IMR-90 (cell line): Measurements from ENCODE around the gene PIKFYVE. TPM values are rescaled to one million over a fixed set of nuclear protein-coding genes. Genes with fewer than 3 reads are reported as not detected.
"Not testable (repeated sequence)": the region's sequence is repeated elsewhere in the genome, so short reads cannot be mapped to it uniquely, and the experiment has no call there.

ENCODE experiments used
- ATAC-seq: fragments of 200-7000 bp; cut with Tn5 transposase; 2 replicates; pipeline ENCODE4 v1.9.1; 2020; ENCODE audit warnings: low read depth, mild to moderate bottlenecking, moderate library complexity
- BruUV-seq: library from RNA; stranded (reverse); fragments of 400-500 nt; replicated peaks from 2 replicates; lab custom pipeline; 2021; lab: Mats Ljungman, UMichigan
- CTCF ChIA-PET: fragments of 300-600 bp; formaldehyde crosslinking; extraction: SDS; loops from one replicate; lab custom pipeline; 2021; ENCODE audit warnings: antibody characterized with exemption; lab: Yijun Ruan, JAX
- POLR2A ChIA-PET: fragments of 300-600 bp; sonication (Branson Sonifier 250); formaldehyde crosslinking; loops from one replicate; lab custom pipeline; 2022; ENCODE audit warnings: antibody characterized with exemption; ENCODE audit not compliant: unreplicated experiment; lab: Charles Lee
- DNase-seq: peaks from one replicate; pipeline ENCODE4 v3.0.0; 2013
- H2AFZ ChIP-seq: replicated peaks from 2 replicates; pipeline ENCODE3; 2013; ENCODE audit warnings: low read length, mild to moderate bottlenecking; ENCODE audit not compliant: poor library complexity
- H2AK5ac ChIP-seq: 2 replicates; pipeline ENCODE4 v1.6.1; 2013; ENCODE audit warnings: low read depth, low read length, inconsistent platforms
- H2AK9ac ChIP-seq: replicated peaks from 2 replicates; pipeline ENCODE3; 2013; ENCODE audit warnings: mild to moderate bottlenecking, low read depth, low read length, moderate library complexity; ENCODE audit not compliant: poor library complexity
- H2BK120ac ChIP-seq: 2 replicates; pipeline ENCODE4 v1.6.1; 2013; ENCODE audit warnings: low read depth, low read length, inconsistent platforms
- H2BK15ac ChIP-seq: 3 replicates; pipeline ENCODE4 v1.6.1; 2013; ENCODE audit warnings: low read depth, low read length, inconsistent platforms
- H2BK20ac ChIP-seq: 2 replicates; pipeline ENCODE4 v1.6.1; 2013; ENCODE audit warnings: low read depth, mild to moderate bottlenecking, inconsistent platforms, low read length, moderate library complexity
- H2BK5ac ChIP-seq: 2 replicates; pipeline ENCODE4 v1.6.1; 2013; ENCODE audit warnings: mild to moderate bottlenecking, low read depth, low read length, inconsistent platforms; ENCODE audit not compliant: poor library complexity, severe bottlenecking
- H3K14ac ChIP-seq: replicated peaks from 2 replicates; pipeline ENCODE4 v1.6.1; 2013; ENCODE audit warnings: low read depth, low read length, inconsistent platforms
- H3K18ac ChIP-seq: 2 replicates; pipeline ENCODE4 v1.6.1; 2013; ENCODE audit warnings: low read depth, low read length, control low read depth
- H3K23ac ChIP-seq: 2 replicates; pipeline ENCODE4 v1.6.1; 2013; ENCODE audit warnings: low read depth, low read length, inconsistent platforms
- H3K27ac ChIP-seq: 2 replicates; pipeline ENCODE4 v1.5.1; 2013; ENCODE audit warnings: mild to moderate bottlenecking, control low read depth, low read length; ENCODE audit not compliant: insufficient read depth
- H3K27me3 ChIP-seq: 2 replicates; pipeline ENCODE4 v1.6.1; 2013; ENCODE audit warnings: low read length; ENCODE audit not compliant: control insufficient read depth, insufficient read depth
- H3K36me3 ChIP-seq: 2 replicates; pipeline ENCODE4 v1.6.1; 2013; ENCODE audit warnings: low read length, mixed read lengths; ENCODE audit not compliant: control insufficient read depth, insufficient read depth
- H3K4ac ChIP-seq: 2 replicates; pipeline ENCODE4 v1.6.1; 2013; ENCODE audit warnings: low read depth, low read length, inconsistent platforms
- H3K4me1 ChIP-seq: 2 replicates; pipeline ENCODE4 v1.6.1; 2013; ENCODE audit warnings: low read length, mixed read lengths; ENCODE audit not compliant: control insufficient read depth, insufficient read depth
- H3K4me2 ChIP-seq: 2 replicates; pipeline ENCODE4 v1.6.1; 2013; ENCODE audit warnings: low read depth, mild to moderate bottlenecking, control low read depth, low read length, moderate library complexity
- H3K4me3 ChIP-seq: 2 replicates; pipeline ENCODE4 v1.5.1; 2013; ENCODE audit warnings: low read depth, mild to moderate bottlenecking, control low read depth, low read length, moderate library complexity; ENCODE audit not compliant: insufficient read depth
- H3K56ac ChIP-seq: 2 replicates; pipeline ENCODE4 v1.6.1; 2013; ENCODE audit warnings: low read length, inconsistent platforms; ENCODE audit not compliant: insufficient read depth; ENCODE audit errors: extremely low read depth
- H3K79me1 ChIP-seq, 2 experiments: 2 replicates each; pipeline ENCODE4 v1.6.1; 2013; ENCODE audit warnings: low read length in 2 of 2, inconsistent platforms in 1 of 2, low read depth in 1 of 2
- H3K9ac ChIP-seq: 2 replicates; pipeline ENCODE4 v1.6.1; 2013; ENCODE audit warnings: low read depth, low read length, control low read depth
- H3K9me1 ChIP-seq: 2 replicates; pipeline ENCODE4 v1.6.1; 2013; ENCODE audit warnings: low read length, inconsistent platforms; ENCODE audit not compliant: insufficient read depth
- H3K9me3 ChIP-seq: 2 replicates; pipeline ENCODE4 v1.6.1; 2013; ENCODE audit warnings: low read length; ENCODE audit not compliant: control insufficient read depth, insufficient read depth
- H4K20me1 ChIP-seq: 2 replicates; pipeline ENCODE4 v1.6.1; 2013; ENCODE audit warnings: low read length, inconsistent platforms; ENCODE audit not compliant: insufficient read depth
- H4K5ac ChIP-seq: 2 replicates; pipeline ENCODE4 v1.6.1; 2013; ENCODE audit warnings: mild to moderate bottlenecking, low read depth, low read length, control low read depth
- H4K8ac ChIP-seq, 2 experiments: 2 replicates each; pipeline ENCODE4 v1.6.1; 2013; ENCODE audit warnings: low read depth in 2 of 2, low read length in 2 of 2, control low read depth in 1 of 2, inconsistent platforms in 1 of 2
- H4K91ac ChIP-seq: 2 replicates; pipeline ENCODE4 v1.6.1; 2013; ENCODE audit warnings: low read depth, low read length, inconsistent platforms; ENCODE audit not compliant: insufficient read depth
- WGBS, 2 experiments: methylation state at CpG; one replicate each; pipeline versions ENCODE4 v1.1.5 to v1.1.7; 2013; ENCODE audit warnings: missing lambda C conversion rate in 2 of 2; ENCODE audit not compliant: insufficient read length in 1 of 2; ENCODE audit errors: extremely low coverage in 2 of 2; 5-methylcytosine and 5-hydroxymethylcytosine counted together
- dilution Hi-C: fragments of 300-500 bp; cut with HindIII; formaldehyde crosslinking; loops from one replicate; pipeline ENCODE4 v1.14.3; 2018; ENCODE audit warnings: low sequenced_read_pairs; ENCODE audit not compliant: unreplicated experiment
- in situ Hi-C: fragments of 300-500 bp; cut with MboI; formaldehyde crosslinking; loops from 3 replicates; pipeline ENCODE4 v1.14.3; 2019; ENCODE audit warnings: low sequenced_read_pairs, inconsistent platforms, mixed read lengths
- intact Hi-C: fragments of 100-400 bp; cut with micrococcal nuclease; formaldehyde crosslinking; loops from 2 replicates; pipeline ENCODE4 v1.10.0; 2022
- polyA plus RNA-seq, 3 experiments: library from polyadenylated mRNA; depleted of rRNA; stranded (reverse); fragments of >200 nt; gene quantifications; 2 replicates each; pipeline ENCODE4 v1.2.3, GENCODE V29; 2012; ENCODE audit warnings: low replicate concordance in 1 of 3
- total RNA-seq: library from RNA; depleted of rRNA; stranded (reverse); fragments of >200 nt; gene quantifications from 2 replicates; pipeline ENCODE4 v1.2.3, GENCODE V29; 2012

The PIKFYVE gene
- total and polyA plus RNA-seq, 2 of the 4 experiments (the other 2 are of a cell fraction): 9.3 to 34.6 TPM

DNA sequence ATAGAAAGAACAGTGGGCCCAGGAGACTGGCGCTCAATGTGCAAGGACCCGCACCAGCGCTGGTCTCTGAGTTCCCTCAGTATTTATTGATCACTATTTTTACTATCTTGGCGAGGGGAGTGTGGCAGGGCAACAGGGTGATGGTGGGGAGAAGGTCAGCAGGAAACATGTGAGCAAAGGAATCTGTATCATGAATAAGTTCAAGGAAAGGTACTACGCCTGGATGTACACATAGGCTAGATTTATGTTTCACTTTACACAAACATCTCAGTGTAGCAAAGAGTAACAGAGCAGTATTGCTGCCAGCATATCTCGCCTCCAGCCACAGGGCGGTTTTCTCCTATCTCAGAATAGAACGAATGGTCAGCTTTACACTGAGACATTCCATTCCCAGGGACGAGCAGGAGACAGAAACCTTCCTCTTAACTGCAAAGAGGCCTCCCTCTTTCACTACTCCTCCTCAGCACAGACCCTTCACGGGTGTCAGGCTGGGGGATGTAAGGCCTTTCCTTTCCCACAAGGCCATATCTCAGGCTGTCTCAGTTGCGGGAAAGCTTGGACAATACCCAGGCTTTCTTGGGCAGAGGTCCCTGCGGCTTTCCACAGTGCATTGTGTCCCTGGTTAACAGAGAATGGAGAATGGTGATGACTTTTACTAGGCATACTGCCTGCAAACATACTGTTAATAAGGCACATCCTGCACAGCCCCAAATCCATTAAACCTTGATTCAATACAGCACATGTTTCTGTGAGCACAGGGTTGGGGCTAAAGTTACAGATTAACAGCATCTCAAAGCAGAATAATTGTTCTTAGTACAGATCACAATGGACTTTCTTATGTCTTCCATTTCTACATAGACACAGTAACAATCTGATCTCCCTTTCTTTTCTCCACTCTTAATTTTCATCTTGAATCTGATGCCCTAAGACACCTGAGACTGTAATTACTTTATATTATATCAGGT lies 8.9 kb upstream of the PIKFYVE start:
- H4K8ac ChIP-seq, H4K5ac ChIP-seq, H3K14ac ChIP-seq, H4K20me1 ChIP-seq, H3K27me3 ChIP-seq, H3K23ac ChIP-seq, H3K9ac ChIP-seq, H3K4me1 ChIP-seq, POLR2A ChIA-PET, H3K4me3 ChIP-seq, H2BK20ac ChIP-seq, H2BK5ac ChIP-seq, H3K36me3 ChIP-seq, H3K4me2 ChIP-seq, CTCF ChIA-PET, H3K4ac ChIP-seq, H3K27ac ChIP-seq, H3K9me3 ChIP-seq, H3K18ac ChIP-seq, DNase-seq, H2AK5ac ChIP-seq, H2BK120ac ChIP-seq, H2AK9ac ChIP-seq, H4K91ac ChIP-seq, H2AFZ ChIP-seq, H3K9me1 ChIP-seq, H3K56ac ChIP-seq, ATAC-seq, BruUV-seq, H2BK15ac ChIP-seq, dilution Hi-C loops, intact Hi-C loops: not testable (repeated sequence)
- WGBS, 2 experiments: no CpG with 5 or more reads among the region's 12 CpGs
- H3K79me1 ChIP-seq: peaks cover 4 to 12% of the 10 kb centered on the region in 2 experiments; a peak in 3 of 4 replicates
- in situ Hi-C loops: loop anchor here (25.0 kb wide), 1 partner anchor 520 kb away; no protein-coding TSS in a partner anchor
